ENCODE data around the gene SPATA16.
"Not testable (repeated sequence)": the region's sequence is repeated elsewhere in the genome, so short reads cannot be mapped to it uniquely, and the experiment has no call there.

SPATA16 gene

GRCh38 chr3:173064631-173065030, 76.4 kb downstream of the SPATA16 start:
- no peak for DNase-seq (ENCODE audit: low read depth)

GRCh38 chr3:173058229-173058628, 82.8 kb downstream of the SPATA16 start:
- no peak for DNase-seq (ENCODE audit: low read depth)

DNA sequence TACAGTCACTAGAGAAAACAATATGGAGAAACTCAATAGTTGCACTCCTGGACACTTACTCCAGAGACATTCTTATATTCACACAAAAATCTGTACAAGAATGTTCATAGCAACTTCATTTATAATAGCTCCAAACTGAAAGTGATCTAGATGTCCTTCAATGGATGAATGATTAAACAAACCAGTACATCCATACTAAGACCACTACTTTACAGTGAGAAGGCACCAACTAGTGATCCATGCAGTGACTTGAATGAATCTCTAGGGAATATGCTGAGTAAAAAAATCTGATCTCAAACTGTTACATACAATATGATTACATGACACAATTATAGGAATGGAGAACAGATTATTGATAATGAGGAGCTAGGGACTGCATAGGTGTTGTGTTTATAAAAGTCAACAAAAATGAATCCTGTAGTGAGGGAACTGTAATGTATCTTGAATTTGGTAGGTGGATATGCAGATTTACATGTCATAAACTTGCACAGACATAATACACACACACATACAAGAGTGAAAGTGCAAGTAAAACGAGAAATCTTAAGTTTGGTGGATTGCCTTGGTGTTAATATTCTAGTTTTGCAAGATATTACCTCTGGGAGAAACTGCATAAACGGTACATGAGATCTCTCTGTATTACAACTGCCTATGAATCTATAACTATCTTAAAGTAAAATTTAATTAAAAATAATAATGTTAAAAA, 85.7 kb downstream of the SPATA16 start:
- DNase-seq (ENCODE audit: low read depth) = no peak

DNA sequence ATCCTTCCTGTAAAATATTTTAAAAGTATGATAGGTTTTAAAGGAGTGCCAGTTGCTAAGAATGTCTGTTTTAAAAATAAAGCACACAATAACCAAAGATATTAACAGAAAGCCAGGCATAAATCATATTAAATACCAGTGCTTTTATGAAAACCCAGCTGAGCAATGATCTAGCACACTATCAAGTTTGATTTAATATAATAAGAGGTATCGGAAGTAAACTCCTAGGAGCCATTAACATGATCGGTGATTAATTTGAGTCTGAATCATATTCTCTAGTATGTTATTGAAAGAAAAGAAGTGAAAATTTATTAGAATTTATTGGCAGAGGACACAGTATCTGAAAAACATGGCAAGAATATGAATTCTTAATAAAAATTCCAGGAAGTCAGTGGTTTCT, 91.7 kb downstream of the SPATA16 start:
- no peak for DNase-seq (ENCODE audit: low read depth)

GRCh38 chr3:173045770-173046382, 95.2 kb downstream of the SPATA16 start:
- DNase-seq (ENCODE audit: low read depth) = no peak

DNA sequence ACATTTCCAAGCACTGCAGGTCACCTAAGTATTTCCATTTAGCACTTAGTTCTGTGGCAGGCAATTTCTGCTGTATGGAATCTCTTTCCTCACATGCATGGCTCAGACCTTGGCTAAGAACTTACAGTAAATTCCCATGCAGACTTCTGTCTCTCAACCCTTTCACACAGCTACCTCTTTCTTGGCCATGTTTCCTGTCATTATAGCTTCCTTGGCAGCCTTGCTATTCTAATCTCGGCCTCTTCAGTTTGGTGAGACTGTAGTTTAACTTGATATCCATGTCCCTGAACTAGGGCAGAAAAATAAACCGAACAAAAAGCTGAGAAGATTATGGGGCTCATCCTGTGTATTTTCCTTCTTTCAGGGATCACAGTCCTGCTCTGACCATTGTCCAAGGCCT, 96.0 kb downstream of the SPATA16 start:
- no peak for DNase-seq (ENCODE audit: low read depth)

- no peak for DNase-seq (ENCODE audit: low read depth)
These were observed 97.3 kb downstream of the SPATA16 start for GRCh38 chr3:173043757-173044156.

DNA sequence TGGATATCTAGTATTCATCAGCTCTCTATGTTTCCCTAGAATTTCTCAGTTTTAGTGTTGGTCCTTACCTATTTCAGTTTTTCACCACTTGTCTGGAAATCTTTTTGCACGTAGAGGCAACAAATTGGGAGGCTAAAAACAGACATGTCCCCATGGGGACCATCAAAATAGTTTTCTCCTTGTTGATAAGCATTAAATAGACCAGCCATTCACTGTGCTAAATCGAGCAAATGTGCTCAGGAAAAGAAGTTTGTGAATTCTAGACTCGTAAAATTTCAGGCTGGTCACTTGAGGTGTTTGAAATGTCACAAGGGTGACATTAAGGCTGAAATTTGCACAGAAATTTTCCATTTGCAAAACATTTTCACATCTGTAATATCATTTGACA, 102.6 kb downstream of the SPATA16 start:
- no peak for DNase-seq (ENCODE audit: low read depth)

DNA sequence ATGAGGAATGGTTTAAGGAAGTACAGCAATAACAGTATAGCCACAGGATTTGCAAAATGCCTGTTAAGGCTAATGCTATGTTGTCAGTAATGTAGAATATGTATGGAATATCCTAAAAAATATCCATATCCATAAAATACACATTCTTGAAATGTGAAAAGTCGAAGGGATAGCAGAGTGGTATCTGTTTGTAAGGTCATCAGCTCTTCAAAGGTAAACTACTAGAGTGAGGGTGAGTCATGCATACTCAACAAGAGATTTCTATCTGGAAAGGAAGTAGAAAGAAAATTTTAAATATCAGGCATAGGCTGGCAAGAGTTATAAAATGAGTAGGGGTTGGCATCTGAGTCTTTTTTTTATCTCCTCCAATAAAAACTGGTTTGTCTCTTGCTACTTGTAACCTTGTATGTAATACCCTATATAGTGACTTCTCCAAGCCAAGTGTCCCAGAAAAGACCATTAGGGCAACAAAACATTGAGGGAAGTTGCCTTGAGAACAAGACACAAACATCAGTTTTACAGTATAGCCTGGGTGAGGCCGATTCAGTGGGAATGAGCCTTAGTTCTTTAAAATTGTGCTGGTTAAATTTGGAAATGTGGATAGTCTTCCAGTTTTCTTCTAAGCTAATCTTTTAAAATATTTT, 103.1 kb downstream of the SPATA16 start:
- no peak for DNase-seq (ENCODE audit: low read depth)

DNA sequence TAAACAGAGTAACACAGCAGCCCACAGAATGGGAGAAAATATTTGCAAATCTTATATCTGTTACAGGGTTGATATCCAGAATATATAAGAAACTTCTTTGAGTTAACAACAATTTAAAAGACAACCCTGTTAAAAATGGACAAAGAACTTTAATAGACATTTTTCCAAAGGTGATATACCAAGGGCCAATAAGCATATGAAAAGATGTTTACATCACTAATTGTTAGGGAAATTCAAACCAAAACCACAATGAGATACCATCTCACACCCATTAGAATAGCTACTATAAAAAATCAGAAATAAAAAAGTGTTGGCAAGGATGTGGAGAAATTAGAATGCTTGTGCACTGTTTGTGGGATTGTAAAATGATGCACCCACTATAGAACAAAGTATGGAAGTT, 110.8 kb downstream of the SPATA16 start:
- DNase-seq (ENCODE audit: low read depth) = no peak

- no peak for DNase-seq (ENCODE audit: low read depth)
These were observed 112.7 kb downstream of the SPATA16 start for GRCh38 chr3:173028351-173028750.

DNA sequence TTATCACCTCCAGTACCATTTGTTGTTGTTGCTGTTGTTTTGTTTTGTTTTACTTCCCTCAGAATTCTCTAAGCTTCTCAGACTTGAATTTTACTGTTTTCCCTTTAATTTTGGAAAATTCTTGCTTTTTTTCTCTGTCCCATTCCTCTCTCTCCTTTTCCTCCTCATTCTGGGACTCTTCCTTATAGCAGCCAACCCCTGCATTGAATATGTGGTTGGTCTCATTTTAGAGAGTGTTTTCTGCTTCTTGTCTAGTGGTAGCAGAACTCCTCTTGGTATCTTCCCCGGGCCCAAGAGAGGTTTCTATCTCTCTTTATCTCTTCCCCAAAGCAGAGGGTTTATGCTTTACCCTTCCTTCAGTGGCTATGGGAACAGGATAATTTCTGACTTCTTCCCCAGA, 113.6 kb downstream of the SPATA16 start:
- no peak for DNase-seq (ENCODE audit: low read depth)

GRCh38 chr3:173025941-173026340, 115.1 kb downstream of the SPATA16 start:
- DNase-seq (ENCODE audit: low read depth) = no peak

DNA sequence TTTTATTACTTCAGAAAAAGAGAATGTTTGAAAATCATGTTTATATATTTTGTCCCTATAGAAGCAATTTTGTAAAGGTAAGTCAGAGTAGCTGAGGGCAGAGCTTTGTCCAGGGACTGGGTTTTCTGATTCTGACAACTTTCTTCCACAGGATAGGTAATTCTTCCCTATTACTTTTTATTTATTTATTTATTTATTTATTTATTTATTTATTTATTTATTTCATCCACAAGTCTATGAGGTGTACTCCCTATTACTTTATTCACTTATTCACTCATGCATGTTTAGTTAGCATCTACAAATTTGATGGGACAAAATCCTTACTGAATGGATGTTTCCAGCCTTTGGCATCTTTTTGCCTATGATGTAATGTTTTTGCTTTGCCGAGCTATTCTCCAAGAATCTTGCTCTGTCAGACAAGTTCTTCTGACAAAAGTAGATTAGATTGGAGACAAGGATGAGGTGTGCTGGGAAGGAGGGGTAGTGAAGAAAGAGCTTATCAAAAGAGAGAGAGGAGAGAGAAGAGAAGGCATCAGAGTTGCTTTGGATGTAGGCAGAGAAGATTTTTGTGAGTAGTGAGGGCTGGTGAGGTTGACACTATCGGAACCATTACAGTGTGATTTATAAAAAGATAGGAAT, 119.4 kb downstream of the SPATA16 start:
- DNase-seq (ENCODE audit: low read depth) = no peak

GRCh38 chr3:173020128-173020527, 120.9 kb downstream of the SPATA16 start:
- not testable (repeated sequence) for DNase-seq (ENCODE audit: low read depth)

DNA sequence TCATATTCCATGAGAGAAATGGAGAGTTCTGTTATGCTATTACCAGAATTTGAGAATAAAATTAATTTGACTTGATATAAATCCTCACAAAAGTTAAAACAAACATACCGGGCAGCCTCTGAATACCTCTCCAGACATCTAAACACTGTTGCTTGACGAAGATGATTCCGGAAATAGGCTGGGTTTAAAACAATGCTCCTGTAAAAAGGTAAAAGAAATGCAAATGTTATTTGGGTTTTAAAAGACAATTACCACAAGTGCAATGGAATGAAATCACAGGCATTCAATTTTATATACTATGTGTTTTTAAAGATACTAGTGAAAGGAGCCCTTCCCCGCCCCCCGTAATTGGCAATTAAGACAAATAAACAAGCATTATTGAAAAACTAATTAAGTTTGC, 121.7 kb downstream of the SPATA16 start:
- DNase-seq (ENCODE audit: low read depth) = no peak

DNA sequence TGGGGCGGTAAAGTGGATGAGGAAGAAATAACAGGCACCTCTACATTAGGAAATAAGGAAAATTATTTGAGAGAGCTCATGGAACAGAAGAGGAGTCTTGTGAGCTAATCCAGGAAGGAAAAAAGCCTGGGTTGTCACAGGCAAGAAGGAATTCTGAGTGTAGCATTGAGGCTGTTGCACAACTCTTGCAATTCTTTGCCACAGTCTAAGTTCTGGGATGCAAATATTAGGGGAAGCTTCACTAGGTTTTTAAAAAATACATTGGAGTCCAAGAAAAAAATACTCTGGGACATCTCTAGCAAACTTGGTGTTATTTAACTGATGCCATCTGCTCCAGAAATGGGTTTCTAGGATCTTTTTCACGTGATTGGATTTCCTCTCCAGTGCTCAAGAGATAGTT, 122.3 kb downstream of the SPATA16 start:
- no peak for DNase-seq (ENCODE audit: low read depth)

DNA sequence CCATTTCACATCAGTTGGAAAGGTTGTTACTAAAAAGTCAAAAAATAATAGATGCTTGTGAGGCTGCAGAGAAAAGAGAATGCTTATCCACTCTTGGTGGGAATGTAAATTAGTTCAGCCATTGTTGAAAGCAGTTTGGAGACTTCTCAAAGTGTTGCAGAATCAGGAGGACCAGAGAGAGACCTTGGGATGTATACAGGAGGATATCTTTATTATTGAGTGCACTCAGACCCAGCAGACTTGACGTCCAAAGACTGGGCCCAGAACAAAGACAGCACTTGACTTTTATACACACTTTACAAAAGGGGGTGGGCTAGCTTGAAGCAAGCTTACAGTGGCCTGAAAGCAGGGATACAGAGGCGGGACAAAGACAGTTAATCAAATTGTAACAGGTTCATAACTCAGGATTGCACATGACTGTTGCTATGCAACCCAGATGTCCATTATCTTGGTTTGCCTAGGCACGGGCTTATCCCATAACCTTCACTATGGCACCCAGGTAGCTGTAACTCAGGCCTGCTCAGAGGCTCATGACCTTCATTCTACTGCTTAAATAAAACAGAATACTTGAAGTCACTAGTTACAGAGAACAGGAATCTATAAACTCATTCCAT, 127.7 kb downstream of the SPATA16 start:
- DNase-seq (ENCODE audit: low read depth) = no peak

GRCh38 chr3:173009410-173009809, 131.6 kb downstream of the SPATA16 start:
- DNase-seq (ENCODE audit: low read depth) = no peak

- DNase-seq (ENCODE audit: low read depth) = no peak
These were observed 132.1 kb downstream of the SPATA16 start for GRCh38 chr3:173008978-173009377.

DNA sequence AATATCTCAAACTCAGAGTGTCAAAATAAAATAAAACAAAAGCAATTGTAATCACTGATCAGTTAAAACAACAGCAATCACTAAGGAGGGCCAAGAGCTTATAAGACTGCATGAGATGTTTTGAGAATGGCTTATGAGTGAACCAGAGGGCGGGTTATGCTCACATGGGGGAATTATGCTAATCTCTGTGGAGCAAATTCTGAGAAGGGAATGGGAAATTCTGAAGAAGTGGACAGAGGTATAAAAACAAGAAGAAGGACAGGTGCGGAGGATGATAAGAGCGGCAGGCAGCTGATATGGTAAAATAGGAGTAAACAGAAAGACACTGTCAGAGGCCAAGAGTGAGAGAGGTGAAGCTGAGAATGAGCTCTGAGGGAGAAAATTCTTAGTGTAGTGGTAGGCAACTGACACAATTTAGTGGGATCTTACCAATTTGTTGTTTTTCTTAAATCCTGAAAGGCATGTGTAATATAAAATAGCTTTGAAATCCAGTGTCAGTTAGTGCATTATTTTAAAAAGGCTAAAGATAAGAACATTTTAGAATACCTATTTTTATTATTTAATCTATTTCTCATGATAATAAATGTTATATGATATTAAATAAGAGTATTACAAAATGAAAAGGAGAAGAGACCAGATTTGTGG, 133.8 kb downstream of the SPATA16 start:
- no peak for DNase-seq (ENCODE audit: low read depth)

DNA sequence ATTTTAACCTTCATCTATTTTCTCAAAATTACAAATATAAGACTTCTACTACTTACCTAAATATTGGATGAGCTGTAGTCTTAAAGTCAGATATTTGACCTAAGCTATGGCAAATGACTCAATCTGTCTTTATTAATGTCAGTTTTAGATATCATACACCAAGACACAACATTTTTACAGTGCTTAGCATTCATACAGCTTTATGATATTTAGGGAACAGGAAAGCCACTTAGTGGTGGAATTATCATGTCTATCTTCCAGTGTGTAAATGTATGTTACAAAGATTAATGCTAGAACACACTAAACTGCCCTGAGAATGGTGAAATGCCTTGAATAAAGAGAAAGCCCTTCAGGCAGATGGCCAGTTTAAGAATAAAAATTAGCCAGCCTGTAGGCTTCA, 135.0 kb downstream of the SPATA16 start:
- no peak for DNase-seq (ENCODE audit: low read depth)

Data from stimulated activated CD4-positive, alpha-beta T cell treated with anti-CD3 and anti-CD28 coated beads, Interleukin-2, amount 100 ng/mL, for 4 hours (primary cell).